Fibroblast of the aortic adventitia (primary cell): ENCODE data around the gene SH2D5. TPM values are rescaled to one million over a fixed set of nuclear protein-coding genes. Genes with fewer than 3 reads are reported as not detected.
A peak's percentile ranks its signal among the peaks of the same experiment; 100 is the strongest.

Experiments used
- DNase-seq: peaks from one replicate; pipeline ENCODE4 v3.0.0-alpha.2; 2010; ENCODE audit warnings: low read depth
- H3K4me3 ChIP-seq: 2 replicates; pipeline ENCODE4 v1.5.1; 2011; ENCODE audit warnings: low read depth, mild to moderate bottlenecking, control low read depth, low read length, moderate library complexity
- CTCF ChIP-seq: IDR thresholded peaks from 2 replicates; pipeline ENCODE4 v1.5.1; 2011; ENCODE audit warnings: mild to moderate bottlenecking, low read length, control low read depth, inconsistent platforms; ENCODE audit not compliant: insufficient read depth
- total RNA-seq: library from RNA; depleted of rRNA; stranded (reverse); fragments of >200 nt; gene quantifications from 2 replicates; pipeline ENCODE4 v1.2.3, GENCODE V29; 2012; ENCODE audit warnings: low replicate concordance

Gene SH2D5
- total RNA-seq, 1 donor, result 3.2 TPM

DNA sequence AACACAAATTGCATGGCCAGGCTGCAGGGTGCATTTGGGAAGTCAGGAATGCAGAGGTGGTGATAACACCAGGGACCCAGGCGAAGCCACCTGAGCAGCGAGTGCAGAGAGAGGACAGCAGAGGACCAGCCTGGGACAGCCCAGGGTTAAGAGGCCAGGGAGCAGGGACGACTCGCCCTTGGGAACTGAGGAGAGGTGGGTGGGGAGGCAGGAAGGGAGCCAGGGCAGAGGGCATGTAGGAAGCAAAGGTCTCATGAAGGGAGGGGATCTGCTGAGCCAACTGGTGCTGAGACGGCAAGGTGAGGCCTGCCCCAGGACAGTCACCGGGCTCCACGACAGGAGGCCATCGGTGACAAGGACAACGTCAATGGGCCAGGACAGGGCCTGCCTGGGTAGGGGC lies 31.1 kb downstream of the SH2D5 start:
- no peak overlapping the region for H3K4me3 ChIP-seq
- no peak for DNase-seq
- no peak for TF ChIP-seq CTCF

GRCh38 chr1:20700636-20701215 lies 31.8 kb downstream of the SH2D5 start:
- DNase-seq, result no peak
- no peak for TF ChIP-seq CTCF
- H3K4me3 ChIP-seq, result no peak overlapping the region

GRCh38 chr1:20699558-20699957 lies 32.9 kb downstream of the SH2D5 start:
- DNase-seq, result no peak
- no peak overlapping the region for H3K4me3 ChIP-seq
- TF ChIP-seq CTCF, result no peak

- DNase-seq, result peak; percentile 61
- H3K4me3 ChIP-seq, result no peak overlapping the region
Observed at GRCh38 chr1:20698195-20698910, 34.1 kb downstream of the SH2D5 start.

DNA sequence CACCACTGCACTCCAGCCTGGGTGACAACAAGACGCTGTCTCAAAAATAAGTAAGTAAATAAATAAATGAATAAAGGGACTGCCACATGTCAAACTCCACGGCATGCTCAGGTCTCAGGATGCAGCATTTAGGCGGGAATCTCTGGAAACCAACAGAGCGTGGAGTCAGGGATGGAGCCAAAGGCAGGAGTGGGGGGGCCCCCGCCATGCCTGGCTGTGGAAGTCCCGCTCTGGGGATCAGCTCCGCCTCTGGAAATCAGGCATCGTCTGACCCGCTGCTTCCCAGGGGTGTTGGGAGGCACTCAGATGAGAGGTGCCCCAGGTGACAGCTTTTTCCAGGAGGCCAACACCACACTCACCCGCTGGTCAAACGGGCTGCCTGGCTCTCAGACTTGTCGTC lies 34.9 kb downstream of the SH2D5 start:
- no peak for TF ChIP-seq CTCF
- H3K4me3 ChIP-seq, result no peak overlapping the region
- no peak for DNase-seq

More at GRCh38 chr1:20698195-20698910, 34.1 kb downstream of the SH2D5 start:
- TF ChIP-seq CTCF, result no peak

GRCh38 chr1:20696397-20697333 lies 35.8 kb downstream of the SH2D5 start:
- DNase-seq, result peak; percentile 93
- TF ChIP-seq CTCF, result peak; percentile 87
- peak overlapping the region; percentile 70 for H3K4me3 ChIP-seq
